Suprapubic skin (tissue), 3 donors: Measurements from ENCODE around the gene COL1A1.

Source experiments
- EP300 ChIP-seq: sonication (generic); formaldehyde crosslinking; IDR thresholded peaks from one replicate; pipeline ENCODE4 v1.6.1; 2017; ENCODE audit warnings: antibody characterized with exemption
- POLR2A ChIP-seq, 2 donors: fragments of 450-650 bp; IDR thresholded peaks; one replicate each; pipeline ENCODE4 v1.6.1; 2017; ENCODE audit warnings: antibody characterized with exemption in 2 of 2, mild to moderate bottlenecking in 2 of 2, moderate library complexity in 2 of 2
- TF ChIP-seq, protein P1 (sequence below), 2 donors: fragments of 200-600 bp in 1 of 2; fragments of 450-650 bp in 1 of 2; sonication (generic) in 1 of 2; IDR thresholded peaks; one replicate each; pipeline ENCODE4 v1.5.1; 2016 to 2019; ENCODE audit warnings: antibody characterized with exemption in 2 of 2, mild to moderate bottlenecking in 1 of 2, moderate library complexity in 1 of 2

DNA sequence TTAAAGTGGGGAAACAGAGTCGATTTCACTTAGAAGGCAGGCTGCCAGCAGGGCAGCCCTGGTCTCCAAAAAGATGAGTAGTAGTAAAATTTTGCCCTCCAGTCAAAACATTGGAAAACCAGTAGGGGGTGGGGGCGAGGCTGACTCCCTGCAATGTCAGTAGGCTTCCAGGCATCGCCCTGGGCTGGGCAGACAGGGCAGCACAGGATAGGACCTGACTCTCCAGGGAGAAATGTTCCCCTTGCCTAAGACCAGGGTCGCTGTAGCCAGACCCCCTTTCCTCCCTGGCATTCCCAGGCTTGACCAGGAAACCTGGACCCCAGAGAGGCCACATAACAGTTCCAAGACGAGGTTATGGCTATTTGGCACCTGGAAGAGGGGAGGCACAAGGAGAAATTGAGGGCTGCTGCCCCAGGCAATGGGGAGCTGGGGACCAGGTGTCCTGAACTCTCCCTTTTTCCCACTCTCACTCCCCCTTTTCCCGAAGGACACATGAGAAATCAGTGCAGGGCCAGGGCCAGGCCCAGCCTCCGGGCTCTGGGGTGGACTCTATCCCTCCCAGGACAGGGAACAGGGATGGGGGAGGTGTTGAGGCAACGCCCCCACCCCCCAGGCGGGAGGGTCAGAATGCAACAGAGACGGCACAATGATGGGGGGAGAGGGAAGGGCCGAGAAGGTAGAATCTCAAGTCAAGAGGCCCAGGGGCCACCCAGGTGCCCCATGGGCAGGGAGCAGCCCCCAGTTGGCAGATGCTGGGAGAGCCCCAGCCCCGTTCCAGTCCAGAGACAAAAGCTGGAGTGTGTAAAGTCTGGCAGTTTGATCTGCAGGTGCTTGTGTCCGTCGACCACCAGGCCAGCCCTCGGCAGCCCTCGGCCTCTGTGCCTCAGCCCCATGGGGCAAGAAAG, 67.0 kb downstream of the COL1A1 start:
- TF ChIP-seq, protein P1, sequence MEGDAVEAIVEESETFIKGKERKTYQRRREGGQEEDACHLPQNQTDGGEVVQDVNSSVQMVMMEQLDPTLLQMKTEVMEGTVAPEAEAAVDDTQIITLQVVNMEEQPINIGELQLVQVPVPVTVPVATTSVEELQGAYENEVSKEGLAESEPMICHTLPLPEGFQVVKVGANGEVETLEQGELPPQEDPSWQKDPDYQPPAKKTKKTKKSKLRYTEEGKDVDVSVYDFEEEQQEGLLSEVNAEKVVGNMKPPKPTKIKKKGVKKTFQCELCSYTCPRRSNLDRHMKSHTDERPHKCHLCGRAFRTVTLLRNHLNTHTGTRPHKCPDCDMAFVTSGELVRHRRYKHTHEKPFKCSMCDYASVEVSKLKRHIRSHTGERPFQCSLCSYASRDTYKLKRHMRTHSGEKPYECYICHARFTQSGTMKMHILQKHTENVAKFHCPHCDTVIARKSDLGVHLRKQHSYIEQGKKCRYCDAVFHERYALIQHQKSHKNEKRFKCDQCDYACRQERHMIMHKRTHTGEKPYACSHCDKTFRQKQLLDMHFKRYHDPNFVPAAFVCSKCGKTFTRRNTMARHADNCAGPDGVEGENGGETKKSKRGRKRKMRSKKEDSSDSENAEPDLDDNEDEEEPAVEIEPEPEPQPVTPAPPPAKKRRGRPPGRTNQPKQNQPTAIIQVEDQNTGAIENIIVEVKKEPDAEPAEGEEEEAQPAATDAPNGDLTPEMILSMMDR (IDR thresholded peaks at IDR 0.05): no peak
- TF ChIP-seq EP300 (no peak), POLR2A (IDR thresholded peaks at IDR 0.05) (no peak)
